SK-N-SH (cell line): ENCODE results near the gene PRX. TPM values are rescaled to one million over a fixed set of nuclear protein-coding genes. Genes with fewer than 3 reads are reported as not detected.

ENCODE experiments used
- CTCF ChIA-PET: fragments of 300-600, 350-600 bp; formaldehyde crosslinking; extraction: SDS; loops from one replicate; lab custom pipeline; 2021; lab: Yijun Ruan, JAX
- POLR2A ChIA-PET: fragments of 350-600 bp; sonication (Branson Sonifier 250); formaldehyde crosslinking; extraction: SDS; loops from one replicate; lab custom pipeline; 2020; ENCODE audit warnings: antibody characterized with exemption, inconsistent platforms; lab: Yijun Ruan, JAX
- DNase-seq: peaks from one replicate; pipeline ENCODE4 v3.0.0; 2012
- H2AFZ ChIP-seq: fragments of 200-600 bp; sonication (generic); 2 replicates; pipeline ENCODE4 v1.8.1; 2016; ENCODE audit warnings: antibody characterized with exemption, mild to moderate bottlenecking, low read depth
- H3F3A ChIP-seq: fragments of 200-600 bp; sonication (generic); replicated peaks from 2 replicates; pipeline ENCODE3; 2016; ENCODE audit warnings: antibody characterized with exemption, mild to moderate bottlenecking; ENCODE audit not compliant: insufficient read depth
- H3K27ac ChIP-seq, 2 experiments: fragments of 200-500 bp in 1 of 2; fragments of 200-600 bp in 1 of 2; sonication (Bioruptor generic) in 1 of 2; sonication (generic), shearing (Covaris generic) in 1 of 2; 2 replicates each; pipeline versions ENCODE4 v1.5.1 to v1.6.1; 2014 to 2016; ENCODE audit warnings: low read depth in 2 of 2, inconsistent platforms in 1 of 2, low read length in 1 of 2, mild to moderate bottlenecking in 1 of 2, mixed read lengths in 1 of 2
- H3K27me3 ChIP-seq: fragments of 200-600 bp; sonication (generic), shearing (Covaris generic); 2 replicates; pipeline ENCODE4 v1.6.1; 2016; ENCODE audit warnings: mixed run types; ENCODE audit not compliant: insufficient read depth
- H3K36me3 ChIP-seq, 2 experiments: fragments of 200-500 bp in 1 of 2; fragments of 200-600 bp in 1 of 2; sonication (Bioruptor generic) in 1 of 2; sonication (generic) in 1 of 2; replicated peaks in 1 of 2; 2 replicates each; pipeline versions ENCODE3 to v1.5.1; 2014 to 2016; ENCODE audit warnings: low read length in 1 of 2, mild to moderate bottlenecking in 1 of 2; ENCODE audit not compliant: insufficient read depth in 2 of 2, control insufficient read depth in 1 of 2
- H3K4me1 ChIP-seq, 2 experiments: fragments of 200-500 bp in 1 of 2; fragments of 200-600 bp in 1 of 2; sonication (Bioruptor generic) in 1 of 2; sonication (generic), shearing (Covaris generic) in 1 of 2; 2 replicates each; pipeline versions ENCODE4 v1.5.1 to v1.6.1; 2014 to 2016; ENCODE audit warnings: low read depth in 1 of 2, low read length in 1 of 2, mixed run types in 1 of 2; ENCODE audit not compliant: insufficient read depth in 2 of 2, control insufficient read depth in 1 of 2
- H3K4me2 ChIP-seq: fragments of 200-600 bp; sonication (generic), shearing (Covaris generic); 2 replicates; pipeline ENCODE4 v1.6.1; 2017; ENCODE audit warnings: mixed run types
- H3K4me3 ChIP-seq, 2 experiments: fragments of 200-500 bp in 1 of 2; fragments of 200-600 bp in 1 of 2; sonication (Bioruptor generic) in 1 of 2; sonication (generic), shearing (Covaris generic) in 1 of 2; 2 replicates each; pipeline versions ENCODE4 v1.5.1 to v1.8.1; 2014 to 2016; ENCODE audit warnings: low read depth in 2 of 2, inconsistent platforms in 1 of 2, low read length in 1 of 2, mild to moderate bottlenecking in 1 of 2, mixed read lengths in 1 of 2, moderate library complexity in 1 of 2
- H3K79me2 ChIP-seq: fragments of 200-600 bp; sonication (generic); 2 replicates; pipeline ENCODE4 v1.8.1; 2017; ENCODE audit warnings: mild to moderate bottlenecking; ENCODE audit not compliant: insufficient read depth
- H3K9ac ChIP-seq: fragments of 200-600 bp; sonication (generic); 2 replicates; pipeline ENCODE4 v1.6.1; 2017; ENCODE audit warnings: mixed run types
- H3K9me2 ChIP-seq: fragments of 200-600 bp; sonication (generic); 2 replicates; pipeline ENCODE4 v1.6.1; 2017; ENCODE audit warnings: mixed run types
- H3K9me3 ChIP-seq: fragments of 200-600 bp; sonication (generic); 2 replicates; pipeline ENCODE4 v1.6.1; 2017; ENCODE audit warnings: mixed run types, mild to moderate bottlenecking, moderate library complexity
- H4K20me1 ChIP-seq: fragments of 200-600 bp; sonication (generic); 2 replicates; pipeline ENCODE4 v1.6.1; 2017; ENCODE audit warnings: mild to moderate bottlenecking, mixed run types; ENCODE audit not compliant: insufficient read depth
- CHD2 ChIP-seq: fragments of 150-350 bp; IDR thresholded peaks from 2 replicates; pipeline ENCODE4 v1.6.1; 2018; ENCODE audit warnings: low read length; ENCODE audit not compliant: partially characterized antibody
- ELF1 ChIP-seq: IDR thresholded peaks from 2 replicates; pipeline ENCODE4 v1.4.0; 2012
- FOXM1 ChIP-seq: IDR thresholded peaks from 2 replicates; pipeline ENCODE4 v1.4.0; 2012; ENCODE audit warnings: low read depth, mild to moderate bottlenecking
- GABPA ChIP-seq: IDR thresholded peaks from 2 replicates; pipeline ENCODE4 v1.4.0; 2012; ENCODE audit warnings: low read depth, mild to moderate bottlenecking
- GATA2 ChIP-seq: sonication (generic); formaldehyde crosslinking; IDR thresholded peaks from 2 replicates; pipeline ENCODE4 v1.5.0; 2020; ENCODE audit warnings: mild to moderate bottlenecking, missing genetic modification reagents
- JUND ChIP-seq: IDR thresholded peaks from 2 replicates; pipeline ENCODE4 v1.4.0; 2012
- MXI1 ChIP-seq: IDR thresholded peaks from 2 replicates; pipeline ENCODE4 v1.6.1; 2012; ENCODE audit warnings: mild to moderate bottlenecking, low read depth, low read length, improper control_type of control experiment
- NFIC ChIP-seq: IDR thresholded peaks from 2 replicates; pipeline ENCODE4 v1.4.0; 2012; ENCODE audit warnings: borderline replicate concordance
- POLR2AphosphoS5 ChIP-seq: IDR thresholded peaks from 2 replicates; pipeline ENCODE4 v1.6.1; 2012; ENCODE audit warnings: low read depth, low read length
- RAD21 ChIP-seq: IDR thresholded peaks from 2 replicates; pipeline ENCODE4 v1.6.1; 2012; ENCODE audit warnings: mild to moderate bottlenecking, low read length
- RCOR1 ChIP-seq: fragments of 150-350 bp; IDR thresholded peaks from 2 replicates; pipeline ENCODE4 v1.6.1; 2017; ENCODE audit warnings: antibody characterized with exemption, low read length
- RFX5 ChIP-seq: IDR thresholded peaks from 2 replicates; pipeline ENCODE4 v1.6.1; 2012; ENCODE audit warnings: mild to moderate bottlenecking, improper control_type of control experiment, low read length
- SIN3A ChIP-seq: IDR thresholded peaks from 2 replicates; pipeline ENCODE4 v1.6.1; 2012; ENCODE audit warnings: low read depth, mild to moderate bottlenecking, low read length, moderate library complexity, borderline replicate concordance
- SMC3 ChIP-seq: IDR thresholded peaks from 2 replicates; pipeline ENCODE4 v1.6.1; 2012; ENCODE audit warnings: low read depth, low read length, improper control_type of control experiment
- TCF12 ChIP-seq: IDR thresholded peaks from 2 replicates; pipeline ENCODE4 v1.4.0; 2012
- WGBS: methylation state at CpG from one replicate; pipeline ENCODE4 v1.1.6; 2017; ENCODE audit warnings: low lambda C conversion rate; 5-methylcytosine and 5-hydroxymethylcytosine counted together
- polyA plus RNA-seq, 3 experiments: library from polyadenylated mRNA; depleted of rRNA; stranded (reverse); fragments of >200 nt; gene quantifications; 2 replicates each; pipeline ENCODE4 v1.2.3, GENCODE V29; 2012
- TF ChIP-seq, protein P1 (sequence below): IDR thresholded peaks from 2 replicates; pipeline ENCODE4 v1.6.1; 2012; ENCODE audit warnings: mild to moderate bottlenecking, low read depth, low read length, moderate library complexity
- TF ChIP-seq, protein P2 (sequence below): IDR thresholded peaks from 2 replicates; pipeline ENCODE4 v1.4.0; 2012; ENCODE audit warnings: low read depth
- TF ChIP-seq, protein P3 (sequence below): IDR thresholded peaks from 2 replicates; pipeline ENCODE4; 2012
- TF ChIP-seq, protein P4 (sequence below): IDR thresholded peaks from 2 replicates; pipeline ENCODE4 v1.4.0; 2012; ENCODE audit warnings: low read depth, borderline replicate concordance

The PRX gene
- polyA plus RNA-seq, 1 of the 3 experiments (the other 2 are of a cell fraction) = 2.2 TPM

DNA sequence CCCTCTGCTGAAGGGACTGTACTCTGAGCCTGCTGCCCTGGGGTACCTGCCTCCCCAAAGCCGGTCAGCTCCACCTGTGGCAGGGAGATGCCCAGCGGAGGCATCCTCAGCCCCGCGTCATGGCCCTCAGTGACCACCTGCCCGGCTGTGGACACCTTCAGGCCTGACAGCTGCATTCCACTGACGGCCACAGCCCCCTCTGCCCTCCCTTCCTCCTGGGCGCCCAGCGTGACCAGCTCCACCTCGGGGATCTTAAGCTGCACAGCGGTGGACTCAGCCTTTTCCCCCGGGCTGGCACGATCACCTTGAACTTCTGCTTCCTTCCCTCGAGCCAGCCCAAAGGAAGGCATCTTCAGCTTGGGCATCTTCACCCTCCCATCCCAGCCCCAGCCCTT, 18.4 kb downstream of the PRX start:
- TF ChIP-seq SIN3A = no peak
- no peak for TF ChIP-seq NFIC
- TF ChIP-seq RFX5 = no peak
- TF ChIP-seq TCF12 = no peak
- no peak for TF ChIP-seq FOXM1
- no peak for TF ChIP-seq ELF1
- no peak for TF ChIP-seq CHD2
- TF ChIP-seq JUND = no peak
- CTCF ChIA-PET = interaction anchor here (0.8 to 1.1 kb wide), 2 partner anchors 26 kb away, joined by 3 to 4 read pairs; no protein-coding TSS in a partner anchor
- no peak overlapping the region for H3K9ac ChIP-seq
- no peak for DNase-seq
- H2AFZ ChIP-seq = no peak overlapping the region
- H3K27me3 ChIP-seq = no peaks in the 10 kb centered on the region
- H3K36me3 ChIP-seq = no peaks in the 10 kb centered on the region
- H3K9me3 ChIP-seq = no peaks in the 10 kb centered on the region
- no peaks in the 10 kb centered on the region for H3K9me2 ChIP-seq
- no peak overlapping the region for H3K4me3 ChIP-seq
- no peaks in the 10 kb centered on the region; a peak in 1 of 4 replicates for H3K4me1 ChIP-seq
- no peaks in the 10 kb centered on the region for H3F3A ChIP-seq
- POLR2A ChIA-PET = no interaction called here
- no peak overlapping the region for H3K4me2 ChIP-seq
- no peak overlapping the region for H3K27ac ChIP-seq
- no peaks in the 10 kb centered on the region for H3K79me2 ChIP-seq
- WGBS = 75% methylated on average over 8 of the region's 13 CpGs
- H4K20me1 ChIP-seq = no peaks in the 10 kb centered on the region

GRCh38 chr19:40393894-40394815, 19.0 kb downstream of the PRX start:
- no peak for DNase-seq
- H4K20me1 ChIP-seq = no peaks in the 10 kb centered on the region
- ChIA-PET CTCF (interaction anchor here (0.8 kb wide), 1 partner anchor 27 kb away, joined by 4 read pairs; no protein-coding TSS in a partner anchor), POLR2A (no interaction called here)
- no peaks in the 10 kb centered on the region for H3K79me2 ChIP-seq
- H3K27me3 ChIP-seq = no peaks in the 10 kb centered on the region
- H3F3A ChIP-seq = no peaks in the 10 kb centered on the region
- WGBS = 78% methylated on average over 22 of the region's 41 CpGs
- no peaks in the 10 kb centered on the region; a peak in 1 of 4 replicates for H3K4me1 ChIP-seq
- no peak for TF ChIP-seq SMC3
- TF ChIP-seq, protein P1, sequence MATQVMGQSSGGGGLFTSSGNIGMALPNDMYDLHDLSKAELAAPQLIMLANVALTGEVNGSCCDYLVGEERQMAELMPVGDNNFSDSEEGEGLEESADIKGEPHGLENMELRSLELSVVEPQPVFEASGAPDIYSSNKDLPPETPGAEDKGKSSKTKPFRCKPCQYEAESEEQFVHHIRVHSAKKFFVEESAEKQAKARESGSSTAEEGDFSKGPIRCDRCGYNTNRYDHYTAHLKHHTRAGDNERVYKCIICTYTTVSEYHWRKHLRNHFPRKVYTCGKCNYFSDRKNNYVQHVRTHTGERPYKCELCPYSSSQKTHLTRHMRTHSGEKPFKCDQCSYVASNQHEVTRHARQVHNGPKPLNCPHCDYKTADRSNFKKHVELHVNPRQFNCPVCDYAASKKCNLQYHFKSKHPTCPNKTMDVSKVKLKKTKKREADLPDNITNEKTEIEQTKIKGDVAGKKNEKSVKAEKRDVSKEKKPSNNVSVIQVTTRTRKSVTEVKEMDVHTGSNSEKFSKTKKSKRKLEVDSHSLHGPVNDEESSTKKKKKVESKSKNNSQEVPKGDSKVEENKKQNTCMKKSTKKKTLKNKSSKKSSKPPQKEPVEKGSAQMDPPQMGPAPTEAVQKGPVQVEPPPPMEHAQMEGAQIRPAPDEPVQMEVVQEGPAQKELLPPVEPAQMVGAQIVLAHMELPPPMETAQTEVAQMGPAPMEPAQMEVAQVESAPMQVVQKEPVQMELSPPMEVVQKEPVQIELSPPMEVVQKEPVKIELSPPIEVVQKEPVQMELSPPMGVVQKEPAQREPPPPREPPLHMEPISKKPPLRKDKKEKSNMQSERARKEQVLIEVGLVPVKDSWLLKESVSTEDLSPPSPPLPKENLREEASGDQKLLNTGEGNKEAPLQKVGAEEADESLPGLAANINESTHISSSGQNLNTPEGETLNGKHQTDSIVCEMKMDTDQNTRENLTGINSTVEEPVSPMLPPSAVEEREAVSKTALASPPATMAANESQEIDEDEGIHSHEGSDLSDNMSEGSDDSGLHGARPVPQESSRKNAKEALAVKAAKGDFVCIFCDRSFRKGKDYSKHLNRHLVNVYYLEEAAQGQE = no peak
- no peak for TF ChIP-seq RCOR1
- no peak for TF ChIP-seq ELF1
- TF ChIP-seq GATA2 (CRISPR knock-in tag) = no peak
- TF ChIP-seq, protein P2, sequence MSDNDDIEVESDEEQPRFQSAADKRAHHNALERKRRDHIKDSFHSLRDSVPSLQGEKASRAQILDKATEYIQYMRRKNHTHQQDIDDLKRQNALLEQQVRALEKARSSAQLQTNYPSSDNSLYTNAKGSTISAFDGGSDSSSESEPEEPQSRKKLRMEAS = no peak
- TF ChIP-seq RAD21 = no peak
- TF ChIP-seq SIN3A = no peak
- TF ChIP-seq, protein P3, sequence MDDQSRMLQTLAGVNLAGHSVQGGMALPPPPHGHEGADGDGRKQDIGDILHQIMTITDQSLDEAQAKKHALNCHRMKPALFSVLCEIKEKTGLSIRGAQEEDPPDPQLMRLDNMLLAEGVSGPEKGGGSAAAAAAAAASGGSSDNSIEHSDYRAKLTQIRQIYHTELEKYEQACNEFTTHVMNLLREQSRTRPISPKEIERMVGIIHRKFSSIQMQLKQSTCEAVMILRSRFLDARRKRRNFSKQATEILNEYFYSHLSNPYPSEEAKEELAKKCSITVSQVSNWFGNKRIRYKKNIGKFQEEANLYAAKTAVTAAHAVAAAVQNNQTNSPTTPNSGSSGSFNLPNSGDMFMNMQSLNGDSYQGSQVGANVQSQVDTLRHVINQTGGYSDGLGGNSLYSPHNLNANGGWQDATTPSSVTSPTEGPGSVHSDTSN = no peak
- TF ChIP-seq MXI1 = no peak
- TF ChIP-seq POLR2AphosphoS5 = no peak
- TF ChIP-seq JUND = no peak
- TF ChIP-seq, protein P4, sequence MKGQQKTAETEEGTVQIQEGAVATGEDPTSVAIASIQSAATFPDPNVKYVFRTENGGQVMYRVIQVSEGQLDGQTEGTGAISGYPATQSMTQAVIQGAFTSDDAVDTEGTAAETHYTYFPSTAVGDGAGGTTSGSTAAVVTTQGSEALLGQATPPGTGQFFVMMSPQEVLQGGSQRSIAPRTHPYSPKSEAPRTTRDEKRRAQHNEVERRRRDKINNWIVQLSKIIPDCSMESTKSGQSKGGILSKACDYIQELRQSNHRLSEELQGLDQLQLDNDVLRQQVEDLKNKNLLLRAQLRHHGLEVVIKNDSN = no peak
- TF ChIP-seq GABPA = no peak
- no peak overlapping the region for H3K9ac ChIP-seq
- H3K9me3 ChIP-seq = no peaks in the 10 kb centered on the region
- H3K4me2 ChIP-seq = no peak overlapping the region
- H3K27ac ChIP-seq = no peak overlapping the region
- H2AFZ ChIP-seq = no peak overlapping the region
- H3K9me2 ChIP-seq = no peaks in the 10 kb centered on the region
- H3K4me3 ChIP-seq = no peak overlapping the region
- no peaks in the 10 kb centered on the region for H3K36me3 ChIP-seq
